Measurements from ENCODE around the gene EID3. TPM values are rescaled to one million over a fixed set of nuclear protein-coding genes. Genes with fewer than 3 reads are reported as not detected.

EID3 gene
- total and polyA plus RNA-seq, 2 donors (not counting 1 experiment from before 2014, with no cell fraction given), result 6.4 to 9.4 TPM

- ATAC-seq (ENCODE audit: low read depth), result no peak
- Mint-ChIP-seq H3K27ac (no peak overlapping the region), H3K4me3 (no peak overlapping the region), H3K4me1 (no peaks in the 10 kb centered on the region), H3K9me3 (ENCODE audit: insufficient read depth) (no peaks in the 10 kb centered on the region), H3K27me3 (no peaks in the 10 kb centered on the region)
- no peak overlapping the region for H3K9ac ChIP-seq (ENCODE audit: low read length)
- intact Hi-C loops (cut with micrococcal nuclease), result no loop called here
- no peak overlapping the region for H3K27ac ChIP-seq (ENCODE audit: low read length in 2 of 2)
- ChIA-PET POLR2A (no interaction called here), CTCF (interaction anchor here (0.8 kb wide), 1 partner anchor 26 kb away, joined by 4 read pairs; no protein-coding TSS in a partner anchor)
- H3K4me2 ChIP-seq (replicated peaks; ENCODE audit: low read depth, low read length, poor library complexity, severe bottlenecking), result no peak overlapping the region
- H2AFZ ChIP-seq (ENCODE audit: insufficient read depth, low read depth, low read length, poor library complexity, severe bottlenecking), result no peak overlapping the region
- 100% methylated on average over 3 of the region's 6 CpGs for whole genome bisulfite sequencing (ENCODE audit: insufficient coverage)
- no peaks in the 10 kb centered on the region for H3K27me3 ChIP-seq (replicated peaks in 1 of 4; ENCODE audit: control extremely low read depth in 1 of 4, control insufficient read depth in 3 of 4, insufficient read depth in 4 of 4, low read length in 3 of 4)
- H4K20me1 ChIP-seq (ENCODE audit: control insufficient read depth, insufficient read depth, low read length, poor library complexity, severe bottlenecking), result no peaks in the 10 kb centered on the region
- peaks cover 0 to 14% of the 10 kb centered on the region in 2 experiments for H3K36me3 ChIP-seq (replicated peaks in 1 of 2; ENCODE audit: control extremely low read depth in 1 of 2, control insufficient read depth in 1 of 2, extremely low read depth in 1 of 2, insufficient read depth in 2 of 2, low read length in 1 of 2)
- H3K79me2 ChIP-seq (ENCODE audit: control insufficient read depth, insufficient read depth, low read length), result no peaks in the 10 kb centered on the region
- no peaks in the 10 kb centered on the region for H3K9me3 ChIP-seq (ENCODE audit: control extremely low read depth in 1 of 3, control insufficient read depth in 2 of 3, insufficient read depth in 1 of 3, low read length in 2 of 3)
- TF ChIP-seq EZH2 (IDR thresholded peaks at IDR 0.05; ENCODE audit: borderline replicate concordance, insufficient read depth, low read depth, low read length, poor library complexity, severe bottlenecking), result no peak
- TF ChIP-seq, protein P1, sequence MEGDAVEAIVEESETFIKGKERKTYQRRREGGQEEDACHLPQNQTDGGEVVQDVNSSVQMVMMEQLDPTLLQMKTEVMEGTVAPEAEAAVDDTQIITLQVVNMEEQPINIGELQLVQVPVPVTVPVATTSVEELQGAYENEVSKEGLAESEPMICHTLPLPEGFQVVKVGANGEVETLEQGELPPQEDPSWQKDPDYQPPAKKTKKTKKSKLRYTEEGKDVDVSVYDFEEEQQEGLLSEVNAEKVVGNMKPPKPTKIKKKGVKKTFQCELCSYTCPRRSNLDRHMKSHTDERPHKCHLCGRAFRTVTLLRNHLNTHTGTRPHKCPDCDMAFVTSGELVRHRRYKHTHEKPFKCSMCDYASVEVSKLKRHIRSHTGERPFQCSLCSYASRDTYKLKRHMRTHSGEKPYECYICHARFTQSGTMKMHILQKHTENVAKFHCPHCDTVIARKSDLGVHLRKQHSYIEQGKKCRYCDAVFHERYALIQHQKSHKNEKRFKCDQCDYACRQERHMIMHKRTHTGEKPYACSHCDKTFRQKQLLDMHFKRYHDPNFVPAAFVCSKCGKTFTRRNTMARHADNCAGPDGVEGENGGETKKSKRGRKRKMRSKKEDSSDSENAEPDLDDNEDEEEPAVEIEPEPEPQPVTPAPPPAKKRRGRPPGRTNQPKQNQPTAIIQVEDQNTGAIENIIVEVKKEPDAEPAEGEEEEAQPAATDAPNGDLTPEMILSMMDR (IDR thresholded peaks at IDR 0.05), result no peak
- no peaks in the 10 kb centered on the region for H3K4me1 ChIP-seq (ENCODE audit: control insufficient read depth in 2 of 2, insufficient read depth in 2 of 2, low read length in 2 of 2)
- no peak for DNase-seq
- no peak overlapping the region for H3K4me3 ChIP-seq (ENCODE audit: control extremely low read depth in 1 of 5, extremely low read depth in 1 of 5, insufficient read depth in 1 of 5, low read depth in 2 of 5, low read length in 4 of 5)
Observed at GRCh38 chr12:104354167-104354867, 50.8 kb downstream of the EID3 start.

Other genes starting within 250 kb of the EID3 start
- 10.5 and 11.6 TPM in 2 replicates for gene HCFC2, start 239.2 kb upstream of the EID3 start, total RNA-seq
- gene HCFC2, start 239.2 kb upstream of the EID3 start, polyA plus RNA-seq, result 8.2 and 11.1 TPM in 2 replicates
- gene NFYB, start 165.5 kb upstream of the EID3 start, total RNA-seq, result 20.2 and 27.2 TPM in 2 replicates
- 11.7 and 15.2 TPM in 2 replicates for gene NFYB, start 165.5 kb upstream of the EID3 start, polyA plus RNA-seq
- 44.6 and 48.1 TPM in 2 replicates for gene TXNRD1, start 88.0 kb upstream of the EID3 start, total RNA-seq
- 10.1 and 14.4 TPM in 2 replicates for gene TXNRD1, start 88.0 kb upstream of the EID3 start, polyA plus RNA-seq
- gene CHST11, start 153.2 kb downstream of the EID3 start, total RNA-seq, result 135 and 152 TPM in 2 replicates
- gene CHST11, start 153.2 kb downstream of the EID3 start, polyA plus RNA-seq, result 40.1 and 46.3 TPM in 2 replicates

All from B cell (primary cell).